ENCODE data around the gene FRMD4B. TPM values are rescaled to one million over a fixed set of nuclear protein-coding genes. Genes with fewer than 3 reads are reported as not detected.

Gene FRMD4B
- total RNA-seq, 3 donors from 2014 or later (not counting 1 experiment from before 2014, with no cell fraction given): 8.5 to 19.8 (median 9.4) TPM

DNA sequence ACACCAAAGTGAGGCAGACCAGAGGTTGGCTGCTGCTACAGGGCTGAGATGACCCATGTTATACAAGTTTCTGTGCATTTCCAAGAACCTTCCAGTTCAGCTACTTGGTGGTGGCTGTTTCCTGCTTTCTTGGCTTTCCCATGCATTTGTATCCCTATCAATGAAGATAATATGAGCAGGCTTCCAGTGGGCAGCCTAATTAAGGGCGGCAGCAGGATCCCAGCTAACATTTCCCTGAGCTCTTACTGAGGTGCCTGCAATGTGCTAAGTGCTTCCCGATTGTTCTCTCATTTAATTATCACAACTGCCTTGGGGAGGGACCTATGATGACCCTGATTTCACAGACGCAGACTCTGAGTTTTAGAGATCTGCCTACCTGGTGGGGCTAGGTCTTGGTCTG is 95.5 kb downstream of the FRMD4B start:
- TF ChIP-seq, protein P1, sequence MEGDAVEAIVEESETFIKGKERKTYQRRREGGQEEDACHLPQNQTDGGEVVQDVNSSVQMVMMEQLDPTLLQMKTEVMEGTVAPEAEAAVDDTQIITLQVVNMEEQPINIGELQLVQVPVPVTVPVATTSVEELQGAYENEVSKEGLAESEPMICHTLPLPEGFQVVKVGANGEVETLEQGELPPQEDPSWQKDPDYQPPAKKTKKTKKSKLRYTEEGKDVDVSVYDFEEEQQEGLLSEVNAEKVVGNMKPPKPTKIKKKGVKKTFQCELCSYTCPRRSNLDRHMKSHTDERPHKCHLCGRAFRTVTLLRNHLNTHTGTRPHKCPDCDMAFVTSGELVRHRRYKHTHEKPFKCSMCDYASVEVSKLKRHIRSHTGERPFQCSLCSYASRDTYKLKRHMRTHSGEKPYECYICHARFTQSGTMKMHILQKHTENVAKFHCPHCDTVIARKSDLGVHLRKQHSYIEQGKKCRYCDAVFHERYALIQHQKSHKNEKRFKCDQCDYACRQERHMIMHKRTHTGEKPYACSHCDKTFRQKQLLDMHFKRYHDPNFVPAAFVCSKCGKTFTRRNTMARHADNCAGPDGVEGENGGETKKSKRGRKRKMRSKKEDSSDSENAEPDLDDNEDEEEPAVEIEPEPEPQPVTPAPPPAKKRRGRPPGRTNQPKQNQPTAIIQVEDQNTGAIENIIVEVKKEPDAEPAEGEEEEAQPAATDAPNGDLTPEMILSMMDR (IDR thresholded peaks at IDR 0.05): no peak
- no peaks in the 10 kb centered on the region for H3K9me3 Mint-ChIP-seq
- no peak overlapping the region for H3K4me3 ChIP-seq (ENCODE audit: low read length)
- peaks cover 18 to 27% of the 10 kb centered on the region in 2 donors for H3K4me1 Mint-ChIP-seq
- H3K36me3 ChIP-seq (ENCODE audit: control insufficient read depth, insufficient read depth, low read length): no peaks in the 10 kb centered on the region
- no peaks in the 10 kb centered on the region for H3K27me3 ChIP-seq (ENCODE audit: control insufficient read depth, insufficient read depth, low read length)
- ATAC-seq: no peak
- intact Hi-C loops (cut with micrococcal nuclease): no loop called here
- no peaks in the 10 kb centered on the region for H3K9me3 ChIP-seq (ENCODE audit: control insufficient read depth, insufficient read depth, low read length)
- no peak overlapping the region for H3K27ac Mint-ChIP-seq
- 90% methylated on average over 3 of the region's 3 CpGs for WGBS (ENCODE audit: insufficient coverage)
- H3K27me3 Mint-ChIP-seq (ENCODE audit: low read depth in 2 of 2): no peaks in the 10 kb centered on the region
- DNase-seq: no peak
- H3K4me3 Mint-ChIP-seq: no peak overlapping the region
- H3K4me1 ChIP-seq (ENCODE audit: control insufficient read depth, insufficient read depth, low read length): peaks cover 9% of the 10 kb centered on the region
- no peak overlapping the region for H3K27ac ChIP-seq (ENCODE audit: low read length)
- H3K36me3 Mint-ChIP-seq: no peaks in the 10 kb centered on the region

DNA sequence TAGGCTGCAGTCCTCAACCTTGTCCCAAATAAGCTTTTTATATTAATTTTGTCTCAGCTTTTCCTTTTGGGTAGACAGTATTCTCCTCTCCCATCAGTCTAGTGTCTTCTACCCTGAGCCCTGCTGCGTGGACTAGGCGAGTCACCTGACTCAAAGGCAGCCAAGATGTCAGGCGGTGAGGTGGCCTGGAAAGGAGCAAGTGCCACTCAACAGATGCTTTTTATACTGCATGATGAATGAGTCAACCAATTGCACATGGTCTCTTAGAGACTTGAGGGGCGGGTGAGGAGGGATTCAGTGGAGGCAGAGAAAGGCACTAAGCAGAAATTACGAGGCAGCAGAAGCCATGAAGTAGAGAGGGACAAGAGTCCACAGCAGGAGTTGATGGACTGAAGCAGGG is 95.9 kb downstream of the FRMD4B start:
- H3K9me3 Mint-ChIP-seq: no peaks in the 10 kb centered on the region
- intact Hi-C loops (cut with micrococcal nuclease): no loop called here

DNA sequence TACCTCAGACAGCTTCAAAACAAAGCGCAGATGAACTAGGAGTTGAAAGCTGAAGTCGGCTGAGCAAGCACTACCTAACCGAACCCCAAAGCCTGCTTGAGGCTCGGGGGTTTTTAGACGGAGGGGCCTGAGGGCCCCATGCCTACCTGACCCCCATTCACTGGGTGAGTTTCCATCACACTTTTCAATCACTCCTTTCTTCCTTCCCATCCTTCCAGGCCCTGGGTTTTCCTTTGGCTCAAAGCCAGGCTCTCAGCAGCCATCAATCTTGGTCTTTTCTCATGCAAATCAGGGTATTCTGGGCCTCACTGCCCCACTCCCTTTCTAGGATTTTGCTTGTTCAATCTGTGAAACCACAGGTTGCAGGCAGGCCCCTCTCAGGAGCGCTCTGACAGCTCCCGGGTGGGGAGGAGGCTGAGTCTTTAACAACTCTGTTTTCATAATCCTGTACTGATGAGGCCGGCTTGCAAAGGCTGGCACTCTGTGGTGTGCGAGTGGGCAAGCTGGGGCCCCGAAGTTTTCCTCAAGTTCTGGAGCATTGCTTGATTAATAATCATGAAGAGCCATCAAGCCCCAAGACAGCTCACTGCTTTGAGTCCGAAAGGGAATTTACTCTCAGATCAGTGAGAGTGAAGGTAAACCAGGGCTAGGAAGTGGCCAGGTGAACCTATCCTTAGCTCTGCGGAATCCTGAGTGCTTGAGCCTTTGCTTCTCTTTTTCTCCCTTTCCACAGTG is 97.6 kb downstream of the FRMD4B start:
- Histone ChIP-seq H3K4me1 (ENCODE audit: control insufficient read depth, insufficient read depth, low read length) (peaks cover 9% of the 10 kb centered on the region), H3K4me3 (ENCODE audit: low read length) (no peak overlapping the region), H3K9me3 (ENCODE audit: control insufficient read depth, insufficient read depth, low read length) (no peaks in the 10 kb centered on the region), H3K27me3 (ENCODE audit: control insufficient read depth, insufficient read depth, low read length) (no peaks in the 10 kb centered on the region), H3K27ac (ENCODE audit: low read length) (no peak overlapping the region), H3K36me3 (ENCODE audit: control insufficient read depth, insufficient read depth, low read length) (no peaks in the 10 kb centered on the region)
- peak overlapping the region in 1 of 2 donors; percentile 79 for H3K27ac Mint-ChIP-seq
- DNase-seq (peak in 1 of 2 donors; percentile 26), ATAC-seq (peak; percentile 63 to 84 (median 64))
- H3K4me1 Mint-ChIP-seq: peaks cover 20 to 29% of the 10 kb centered on the region in 2 donors
- intact Hi-C loops (cut with micrococcal nuclease): no loop called here
- H3K9me3 Mint-ChIP-seq: no peaks in the 10 kb centered on the region
- no peaks in the 10 kb centered on the region for H3K36me3 Mint-ChIP-seq
- H3K27me3 Mint-ChIP-seq (ENCODE audit: low read depth in 2 of 2): no peaks in the 10 kb centered on the region
- peak overlapping the region; percentile 22 for H3K4me3 Mint-ChIP-seq
- TF ChIP-seq, protein P1 (IDR thresholded peaks at IDR 0.05): no peak
- 68% methylated on average over 11 of the region's 12 CpGs for WGBS (ENCODE audit: insufficient coverage)

More for the DNA sequence above, 95.9 kb downstream of the FRMD4B start:
- Histone ChIP-seq H3K4me1 (ENCODE audit: control insufficient read depth, insufficient read depth, low read length) (peaks cover 9% of the 10 kb centered on the region), H3K27ac (ENCODE audit: low read length) (no peak overlapping the region), H3K36me3 (ENCODE audit: control insufficient read depth, insufficient read depth, low read length) (no peaks in the 10 kb centered on the region), H3K27me3 (ENCODE audit: control insufficient read depth, insufficient read depth, low read length) (no peaks in the 10 kb centered on the region), H3K4me3 (ENCODE audit: low read length) (no peak overlapping the region), H3K9me3 (ENCODE audit: control insufficient read depth, insufficient read depth, low read length) (no peaks in the 10 kb centered on the region)
- H3K36me3 Mint-ChIP-seq: no peaks in the 10 kb centered on the region
- no peak overlapping the region for H3K27ac Mint-ChIP-seq
- TF ChIP-seq, protein P1 (IDR thresholded peaks at IDR 0.05): no peak
- 92% methylated on average over 5 of the region's 5 CpGs for WGBS (ENCODE audit: insufficient coverage)
- DNase-seq: no peak
- no peak for ATAC-seq
- peaks cover 18 to 27% of the 10 kb centered on the region in 2 donors for H3K4me1 Mint-ChIP-seq
- H3K27me3 Mint-ChIP-seq (ENCODE audit: low read depth in 2 of 2): no peaks in the 10 kb centered on the region
- no peak overlapping the region for H3K4me3 Mint-ChIP-seq

All from natural killer cell (primary cell).